Left ventricle myocardium inferior (tissue), 1 donor: Measurements from ENCODE around the gene CZIB. TPM values are rescaled to one million over a fixed set of nuclear protein-coding genes. Genes with fewer than 3 reads are reported as not detected.

Experiments
- DNase-seq: peaks from one replicate; pipeline ENCODE4 v3.0.0-alpha.2; 2020
- H3K27ac ChIP-seq: fragments of 200-600 bp; replicated peaks from 2 replicates; pipeline ENCODE4 v1.8.0; 2021
- H3K27me3 ChIP-seq: fragments of 200-600 bp; 2 replicates; pipeline ENCODE4 v1.8.0; 2021; ENCODE audit warnings: low read depth
- H3K36me3 ChIP-seq: fragments of 200-600 bp; 2 replicates; pipeline ENCODE4 v1.8.0; 2021
- H3K4me1 ChIP-seq: fragments of 200-600 bp; 2 replicates; pipeline ENCODE4 v1.8.0; 2021
- H3K4me3 ChIP-seq: fragments of 200-600 bp; 2 replicates; pipeline ENCODE4 v1.8.0; 2021; ENCODE audit warnings: mild to moderate bottlenecking, moderate library complexity
- H3K9me3 ChIP-seq: fragments of 200-600 bp; replicated peaks from 2 replicates; pipeline ENCODE4 v1.8.0; 2021
- intact Hi-C: fragments of 100-400 bp; cut with micrococcal nuclease; formaldehyde crosslinking; loops from one replicate; pipeline ENCODE4 v1.11.0; 2022
- total RNA-seq: library from RNA; stranded (reverse); fragmentation: NEBNext Ultra II Directional; extraction: Animal tissue kit (Norgen Biotek cat#: 25700); gene quantifications from one replicate; pipeline ENCODE4 v1.2.1, GENCODE V29; 2021
- TF ChIP-seq, protein P1 (sequence below): fragments of 200-600 bp; IDR thresholded peaks from 2 replicates; pipeline ENCODE4 v1.8.0; 2021; ENCODE audit warnings: antibody characterized with exemption, mild to moderate bottlenecking, borderline replicate concordance
- donor health status: DM: no; HTN: yes; CAD: no; lungs with severe emphysema.

Gene CZIB
- total RNA-seq, 1 donor from 2014 or later: 61.1 TPM

DNA sequence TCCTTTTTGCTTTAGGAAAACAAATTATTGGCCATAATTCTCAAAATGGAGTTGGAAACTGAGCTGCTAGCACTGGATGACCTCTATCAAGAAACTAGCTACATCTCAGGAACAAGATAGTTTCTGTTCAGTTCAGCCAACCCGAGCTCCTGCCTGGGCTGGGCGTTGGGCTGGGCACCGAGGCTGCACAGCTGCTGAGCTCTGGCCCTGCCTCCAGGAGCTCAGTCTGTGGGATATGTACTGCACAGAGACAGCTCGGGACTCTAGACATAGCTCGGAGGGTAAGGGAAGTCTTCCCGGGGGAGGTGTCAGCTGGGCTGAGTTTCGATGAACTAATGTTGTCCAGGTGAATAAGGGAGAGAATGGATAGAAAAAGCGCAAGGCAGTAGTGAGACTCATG lies 53.5 kb downstream of the CZIB start:
- intact Hi-C loops: no loop called here
- Histone ChIP-seq H3K4me3 (no peak overlapping the region), H3K36me3 (no peaks in the 10 kb centered on the region), H3K9me3 (no peaks in the 10 kb centered on the region), H3K27ac (no peak overlapping the region), H3K27me3 (peaks cover 16% of the 10 kb centered on the region), H3K4me1 (no peaks in the 10 kb centered on the region)
- TF ChIP-seq, protein P1, sequence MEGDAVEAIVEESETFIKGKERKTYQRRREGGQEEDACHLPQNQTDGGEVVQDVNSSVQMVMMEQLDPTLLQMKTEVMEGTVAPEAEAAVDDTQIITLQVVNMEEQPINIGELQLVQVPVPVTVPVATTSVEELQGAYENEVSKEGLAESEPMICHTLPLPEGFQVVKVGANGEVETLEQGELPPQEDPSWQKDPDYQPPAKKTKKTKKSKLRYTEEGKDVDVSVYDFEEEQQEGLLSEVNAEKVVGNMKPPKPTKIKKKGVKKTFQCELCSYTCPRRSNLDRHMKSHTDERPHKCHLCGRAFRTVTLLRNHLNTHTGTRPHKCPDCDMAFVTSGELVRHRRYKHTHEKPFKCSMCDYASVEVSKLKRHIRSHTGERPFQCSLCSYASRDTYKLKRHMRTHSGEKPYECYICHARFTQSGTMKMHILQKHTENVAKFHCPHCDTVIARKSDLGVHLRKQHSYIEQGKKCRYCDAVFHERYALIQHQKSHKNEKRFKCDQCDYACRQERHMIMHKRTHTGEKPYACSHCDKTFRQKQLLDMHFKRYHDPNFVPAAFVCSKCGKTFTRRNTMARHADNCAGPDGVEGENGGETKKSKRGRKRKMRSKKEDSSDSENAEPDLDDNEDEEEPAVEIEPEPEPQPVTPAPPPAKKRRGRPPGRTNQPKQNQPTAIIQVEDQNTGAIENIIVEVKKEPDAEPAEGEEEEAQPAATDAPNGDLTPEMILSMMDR: no peak
- DNase-seq: no peak

- no peaks in the 10 kb centered on the region for H3K9me3 ChIP-seq
Observed at GRCh38 chr1:53166366-53166765, 54.1 kb downstream of the CZIB start.

DNA sequence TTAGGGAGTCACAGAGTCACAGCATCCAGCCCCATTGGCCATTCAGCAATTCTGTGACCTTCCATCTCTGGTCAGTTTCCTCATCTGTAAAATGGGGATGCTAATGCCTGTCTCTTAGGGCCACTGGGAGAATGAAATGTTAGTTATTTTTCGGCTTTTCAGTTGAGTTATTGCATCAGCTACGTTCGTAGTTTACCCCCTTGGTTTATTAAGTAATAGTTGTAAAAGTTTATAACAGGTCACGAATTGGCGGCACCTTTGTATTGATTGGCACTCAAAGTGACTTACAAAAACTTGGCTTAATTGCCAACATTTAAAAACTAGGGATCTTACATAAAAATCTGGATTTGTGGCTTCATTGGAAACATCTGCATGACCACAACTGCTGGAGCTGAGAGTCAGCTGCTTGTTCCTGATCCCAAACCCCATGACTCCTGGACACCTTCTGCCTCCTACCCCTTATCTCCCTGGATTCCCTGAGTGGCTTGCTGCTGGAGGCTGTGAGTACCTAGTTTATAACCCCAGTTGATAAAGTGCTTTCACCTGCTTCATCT lies 54.9 kb downstream of the CZIB start:
- TF ChIP-seq, protein P1: no peak
- H3K36me3 ChIP-seq: no peaks in the 10 kb centered on the region
- no peaks in the 10 kb centered on the region for H3K9me3 ChIP-seq
- no peak overlapping the region for H3K27ac ChIP-seq
- DNase-seq: no peak
- peaks cover 23% of the 10 kb centered on the region for H3K27me3 ChIP-seq
- intact Hi-C loops: no loop called here
- no peaks in the 10 kb centered on the region for H3K4me1 ChIP-seq
- no peak overlapping the region for H3K4me3 ChIP-seq

More at GRCh38 chr1:53166366-53166765, 54.1 kb downstream of the CZIB start:
- H3K4me3 ChIP-seq: no peak overlapping the region
- intact Hi-C loops: no loop called here
- H3K4me1 ChIP-seq: no peaks in the 10 kb centered on the region
- H3K27me3 ChIP-seq: peaks cover 18% of the 10 kb centered on the region
- TF ChIP-seq, protein P1: no peak
- no peaks in the 10 kb centered on the region for H3K36me3 ChIP-seq
- no peak for DNase-seq
- no peak overlapping the region for H3K27ac ChIP-seq

Other genes starting within 250 kb of the CZIB start
- gene PODN, start 158.4 kb downstream of the CZIB start, total RNA-seq: 22.9 TPM
- 0.44 TPM for gene SLC1A7, start 78.0 kb downstream of the CZIB start, total RNA-seq
- gene CPT2, start 23.8 kb downstream of the CZIB start, total RNA-seq: 31.7 TPM
- gene MAGOH, start 17.9 kb upstream of the CZIB start, total RNA-seq: 29.5 TPM
- 1.8 TPM for gene LRP8, start 107.4 kb upstream of the CZIB start, total RNA-seq
- gene DMRTB1, start 238.8 kb upstream of the CZIB start, total RNA-seq: not detected